ENCODE results near the gene LSM5.
"Not testable (repeated sequence)": the region's sequence is repeated elsewhere in the genome, so short reads cannot be mapped to it uniquely, and the experiment has no call there.

The LSM5 gene

GRCh38 chr7:32502728-32503127, 12.5 kb upstream of the LSM5 start:
- DNase-seq = no peak

GRCh38 chr7:32501522-32501921, 11.3 kb upstream of the LSM5 start:
- DNase-seq = no peak

GRCh38 chr7:32500922-32501341, 10.8 kb upstream of the LSM5 start:
- DNase-seq = no peak

- not testable (repeated sequence) for DNase-seq
Measured at GRCh38 chr7:32500216-32500615, 10.0 kb upstream of the LSM5 start.

GRCh38 chr7:32499755-32500154, 9.6 kb upstream of the LSM5 start:
- not testable (repeated sequence) for DNase-seq

GRCh38 chr7:32496052-32496813, 6.1 kb upstream of the LSM5 start:
- DNase-seq = no peak

GRCh38 chr7:32495298-32496051, 5.3 kb upstream of the LSM5 start, which contains the start of gene AVL9:
Gene AVL9, plus strand, starts transcription at chr7:32495489. Its CDS starts 221 bp downstream, at chr7:32495710.
- DNase-seq = peak; percentile 98 to 99

- no peak for DNase-seq
Measured at GRCh38 chr7:32494946-32495297, 4.7 kb upstream of the LSM5 start.

- no peak for DNase-seq
Measured at GRCh38 chr7:32489788-32490126, 423 bp downstream of the LSM5 start.

GRCh38 chr7:32481921-32482320, 8.3 kb downstream of the LSM5 start:
- no peak for DNase-seq

GRCh38 chr7:32481176-32481575, 9.0 kb downstream of the LSM5 start:
- DNase-seq = no peak

GRCh38 chr7:32479574-32480200, 10.5 kb downstream of the LSM5 start:
- peak in 1 of 2 donors; percentile 31 for DNase-seq

- no peak for DNase-seq
Measured at GRCh38 chr7:32477649-32477980, 12.6 kb downstream of the LSM5 start.

- DNase-seq = no peak
Measured at GRCh38 chr7:32476816-32477648, 13.1 kb downstream of the LSM5 start.

GRCh38 chr7:32474008-32474407, 16.2 kb downstream of the LSM5 start:
- no peak for DNase-seq

GRCh38 chr7:32472015-32472414, 18.2 kb downstream of the LSM5 start:
- no peak for DNase-seq

GRCh38 chr7:32470871-32471270, 19.3 kb downstream of the LSM5 start:
- no peak for DNase-seq

GRCh38 chr7:32470004-32470403, 20.2 kb downstream of the LSM5 start:
- DNase-seq = not testable (repeated sequence)

- not testable (repeated sequence) for DNase-seq
Measured at GRCh38 chr7:32464641-32465416, 25.4 kb downstream of the LSM5 start.

- DNase-seq = no peak
Measured at GRCh38 chr7:32462977-32463376, 27.2 kb downstream of the LSM5 start.

GRCh38 chr7:32462451-32462850, 27.7 kb downstream of the LSM5 start:
- no peak for DNase-seq

- DNase-seq = no peak
Measured at GRCh38 chr7:32461484-32461883, 28.7 kb downstream of the LSM5 start.
